Ovary (tissue), 3 donors: ENCODE measurements around the gene TUB.

Experiments
- EP300 ChIP-seq: sonication (generic); formaldehyde crosslinking; IDR thresholded peaks from one replicate; pipeline ENCODE4 v1.6.1; 2017; ENCODE audit warnings: antibody characterized with exemption
- TF ChIP-seq, protein P1 (sequence below), 3 donors: fragments of 450-650 bp in 2 of 3; fragments of 200-600 bp in 1 of 3; IDR thresholded peaks; one replicate each; pipeline versions ENCODE4 v1.5.1 to v1.8.0; 2016 to 2022; ENCODE audit warnings: antibody characterized with exemption in 3 of 3, mild to moderate bottlenecking in 1 of 3
- donor health status: DM: no; HTN: no; CAD: no.

GRCh38 chr11:8040921-8041285 is 40.1 kb upstream of the TUB start:
- TF ChIP-seq, protein P1, sequence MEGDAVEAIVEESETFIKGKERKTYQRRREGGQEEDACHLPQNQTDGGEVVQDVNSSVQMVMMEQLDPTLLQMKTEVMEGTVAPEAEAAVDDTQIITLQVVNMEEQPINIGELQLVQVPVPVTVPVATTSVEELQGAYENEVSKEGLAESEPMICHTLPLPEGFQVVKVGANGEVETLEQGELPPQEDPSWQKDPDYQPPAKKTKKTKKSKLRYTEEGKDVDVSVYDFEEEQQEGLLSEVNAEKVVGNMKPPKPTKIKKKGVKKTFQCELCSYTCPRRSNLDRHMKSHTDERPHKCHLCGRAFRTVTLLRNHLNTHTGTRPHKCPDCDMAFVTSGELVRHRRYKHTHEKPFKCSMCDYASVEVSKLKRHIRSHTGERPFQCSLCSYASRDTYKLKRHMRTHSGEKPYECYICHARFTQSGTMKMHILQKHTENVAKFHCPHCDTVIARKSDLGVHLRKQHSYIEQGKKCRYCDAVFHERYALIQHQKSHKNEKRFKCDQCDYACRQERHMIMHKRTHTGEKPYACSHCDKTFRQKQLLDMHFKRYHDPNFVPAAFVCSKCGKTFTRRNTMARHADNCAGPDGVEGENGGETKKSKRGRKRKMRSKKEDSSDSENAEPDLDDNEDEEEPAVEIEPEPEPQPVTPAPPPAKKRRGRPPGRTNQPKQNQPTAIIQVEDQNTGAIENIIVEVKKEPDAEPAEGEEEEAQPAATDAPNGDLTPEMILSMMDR (IDR thresholded peaks at IDR 0.05) = no peak
- TF ChIP-seq EP300 = no peak
